Brain microvascular endothelial cell (primary cell): ENCODE measurements around the gene OLFM1.
"Not testable (repeated sequence)": the region's sequence is repeated elsewhere in the genome, so short reads cannot be mapped to it uniquely, and the experiment has no call there.

Experiments
- DNase-seq: peaks from one replicate; pipeline ENCODE4 v3.0.0-alpha.2; 2020
- H3K27ac ChIP-seq: fragments of 250-450 bp; sonication (Bioruptor Pico); 2 replicates; pipeline ENCODE4 v1.5.1; 2020; ENCODE audit warnings: mild to moderate bottlenecking, moderate library complexity
- H3K27me3 ChIP-seq: fragments of 250-450 bp; sonication (Bioruptor Pico); replicated peaks from 2 replicates; pipeline ENCODE4 v1.5.1; 2020; ENCODE audit warnings: mild to moderate bottlenecking
- H3K36me3 ChIP-seq: fragments of 250-450 bp; sonication (Bioruptor Pico); replicated peaks from 2 replicates; pipeline ENCODE4 v1.5.1; 2020; ENCODE audit warnings: mild to moderate bottlenecking
- H3K4me3 ChIP-seq: 2 replicates; pipeline ENCODE4 v1.5.1; 2011; ENCODE audit warnings: low read depth, mild to moderate bottlenecking, control low read depth, low read length, moderate library complexity
- CTCF ChIP-seq: IDR thresholded peaks from 2 replicates; pipeline ENCODE4 v1.5.1; 2011; ENCODE audit warnings: low read depth, mild to moderate bottlenecking, moderate library complexity, low read length, control low read depth, inconsistent platforms; ENCODE audit errors: missing control alignments
- in situ Hi-C: cut with HindIII; loops from 2 replicates; pipeline ENCODE4 v1.10.0; 2017; ENCODE audit warnings: low sequenced_read_pairs, low pct_ligation_motif_present

OLFM1 gene

GRCh38 chr9:135106551-135107270, 19.2 kb downstream of the OLFM1 start:
- Histone ChIP-seq H3K27me3 (no peaks in the 10 kb centered on the region), H3K36me3 (no peaks in the 10 kb centered on the region), H3K27ac (no peak overlapping the region), H3K4me3 (no peak overlapping the region)
- no peak for DNase-seq
- TF ChIP-seq CTCF: no peak
- in situ Hi-C loops: no loop called here

- DNase-seq: no peak
- Histone ChIP-seq H3K4me3 (no peak overlapping the region), H3K36me3 (no peaks in the 10 kb centered on the region), H3K27me3 (no peaks in the 10 kb centered on the region), H3K27ac (no peak overlapping the region)
- TF ChIP-seq CTCF: no peak
- in situ Hi-C loops: no loop called here
Observed at GRCh38 chr9:135107581-135108235, 20.2 kb downstream of the OLFM1 start.

- DNase-seq: no peak
- no peak overlapping the region for H3K4me3 ChIP-seq
- no peak for TF ChIP-seq CTCF
- no peaks in the 10 kb centered on the region for H3K36me3 ChIP-seq
- no peak overlapping the region for H3K27ac ChIP-seq
- H3K27me3 ChIP-seq: no peaks in the 10 kb centered on the region
- in situ Hi-C loops: no loop called here
Observed at GRCh38 chr9:135108831-135109510, 21.5 kb downstream of the OLFM1 start.

GRCh38 chr9:135109650-135110049, 22.2 kb downstream of the OLFM1 start:
- H3K27me3 ChIP-seq: no peaks in the 10 kb centered on the region
- H3K27ac ChIP-seq: no peak overlapping the region
- no peak overlapping the region for H3K4me3 ChIP-seq
- no peaks in the 10 kb centered on the region for H3K36me3 ChIP-seq
- in situ Hi-C loops: no loop called here
- no peak for TF ChIP-seq CTCF
- DNase-seq: no peak

- no peak for TF ChIP-seq CTCF
- H3K36me3 ChIP-seq: no peaks in the 10 kb centered on the region
- no peaks in the 10 kb centered on the region for H3K27me3 ChIP-seq
- H3K4me3 ChIP-seq: no peak overlapping the region
- no peak for DNase-seq
- no peak overlapping the region for H3K27ac ChIP-seq
- in situ Hi-C loops: no loop called here
Observed at GRCh38 chr9:135110416-135110815, 22.9 kb downstream of the OLFM1 start.

- not testable (repeated sequence) for H3K27me3 ChIP-seq
Observed at GRCh38 chr9:135111600-135111999, 24.1 kb downstream of the OLFM1 start.

More at GRCh38 chr9:135111600-135111999, 24.1 kb downstream of the OLFM1 start:
- H3K36me3 ChIP-seq, in situ Hi-C loops, H3K4me3 ChIP-seq, H3K27ac ChIP-seq, DNase-seq: not testable (repeated sequence)
